Measurements from ENCODE around the gene KIAA1328. TPM values are rescaled to one million over a fixed set of nuclear protein-coding genes. Genes with fewer than 3 reads are reported as not detected.

The KIAA1328 gene
- total and polyA plus RNA-seq, 11 donors = 1.4 to 6.4 (median 4.0) TPM

DNA sequence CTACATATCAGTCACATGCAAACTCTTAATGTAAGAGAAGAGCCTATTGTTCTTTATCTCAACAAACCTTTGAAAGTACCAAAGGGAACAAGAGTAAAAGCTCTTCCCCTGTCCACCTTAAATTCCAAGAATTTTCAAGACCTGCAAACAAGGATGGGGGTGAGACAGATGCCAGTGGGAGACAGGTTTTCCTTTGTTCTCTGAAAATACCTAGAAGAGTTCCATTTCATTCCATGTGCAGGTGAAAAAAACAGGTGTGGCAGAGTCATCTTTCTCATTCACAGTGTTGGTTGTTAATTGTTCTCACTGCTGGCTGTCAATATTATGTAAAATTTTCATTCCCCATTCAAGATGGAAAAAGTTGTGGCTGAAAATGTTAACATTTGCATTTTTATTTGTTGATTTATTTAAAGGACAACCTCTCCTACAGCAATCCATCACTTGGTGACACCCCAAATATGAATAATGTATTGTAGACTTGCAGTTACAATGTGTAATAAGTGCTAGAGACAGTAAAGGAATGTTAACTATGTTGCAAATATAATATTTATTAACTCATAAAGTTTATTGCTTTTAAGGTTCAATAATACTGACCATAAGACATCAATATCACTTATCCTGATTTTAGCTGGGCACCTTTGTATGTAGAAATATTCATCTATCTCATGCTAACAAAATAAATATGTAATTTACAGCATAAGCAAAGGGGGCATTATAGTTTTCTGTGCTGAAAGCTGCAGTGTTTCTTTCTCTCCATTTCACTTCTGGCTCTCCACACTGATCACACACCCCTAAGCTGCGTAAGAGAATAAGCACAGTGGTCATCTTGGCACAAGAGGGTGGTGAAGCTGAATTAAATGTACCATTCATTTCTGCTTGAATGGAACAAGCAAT lies 347.0 kb downstream of the KIAA1328 start:
- H3K27me3 ChIP-seq = no peaks in the 10 kb centered on the region
- TF ChIP-seq POLR2A (IDR thresholded peaks at IDR 0.05) = no peak
- TF ChIP-seq, protein P1, sequence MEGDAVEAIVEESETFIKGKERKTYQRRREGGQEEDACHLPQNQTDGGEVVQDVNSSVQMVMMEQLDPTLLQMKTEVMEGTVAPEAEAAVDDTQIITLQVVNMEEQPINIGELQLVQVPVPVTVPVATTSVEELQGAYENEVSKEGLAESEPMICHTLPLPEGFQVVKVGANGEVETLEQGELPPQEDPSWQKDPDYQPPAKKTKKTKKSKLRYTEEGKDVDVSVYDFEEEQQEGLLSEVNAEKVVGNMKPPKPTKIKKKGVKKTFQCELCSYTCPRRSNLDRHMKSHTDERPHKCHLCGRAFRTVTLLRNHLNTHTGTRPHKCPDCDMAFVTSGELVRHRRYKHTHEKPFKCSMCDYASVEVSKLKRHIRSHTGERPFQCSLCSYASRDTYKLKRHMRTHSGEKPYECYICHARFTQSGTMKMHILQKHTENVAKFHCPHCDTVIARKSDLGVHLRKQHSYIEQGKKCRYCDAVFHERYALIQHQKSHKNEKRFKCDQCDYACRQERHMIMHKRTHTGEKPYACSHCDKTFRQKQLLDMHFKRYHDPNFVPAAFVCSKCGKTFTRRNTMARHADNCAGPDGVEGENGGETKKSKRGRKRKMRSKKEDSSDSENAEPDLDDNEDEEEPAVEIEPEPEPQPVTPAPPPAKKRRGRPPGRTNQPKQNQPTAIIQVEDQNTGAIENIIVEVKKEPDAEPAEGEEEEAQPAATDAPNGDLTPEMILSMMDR (IDR thresholded peaks at IDR 0.05) = no peak
- H3K4me3 ChIP-seq = no peak overlapping the region
- no peak for DNase-seq
- no peaks in the 10 kb centered on the region for H3K4me1 ChIP-seq
- H3K9me3 ChIP-seq = no peaks in the 10 kb centered on the region
- ATAC-seq = no peak
- WGBS, 4 donors = 96 to 100% (median 97%) methylated on average over 1 of the region's 1 CpG
- H3K27ac ChIP-seq = no peak overlapping the region
- intact Hi-C loops (cut with DNase I) = no loop called here
- H3K36me3 ChIP-seq = peaks cover 0 to 14% (median 0%) of the 10 kb centered on the region in 9 donors

DNA sequence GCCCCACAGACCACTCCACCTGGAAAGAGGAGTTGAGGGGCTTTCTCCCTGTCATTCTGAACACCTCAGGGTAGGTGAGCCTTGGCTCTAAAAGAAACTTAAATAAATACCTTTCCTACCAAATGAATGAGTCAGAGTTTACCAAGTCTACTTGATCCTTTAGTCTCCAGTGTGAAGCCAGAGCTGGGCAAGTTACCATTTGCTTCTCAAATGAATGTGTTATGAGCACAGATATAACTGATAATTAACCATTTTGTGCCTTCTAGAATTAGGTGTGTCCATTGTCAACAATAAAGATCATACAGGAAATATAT lies 347.7 kb downstream of the KIAA1328 start:
- Histone ChIP-seq H3K36me3 (peaks cover 0 to 14% (median 0%) of the 10 kb centered on the region in 9 donors), H3K27me3 (no peaks in the 10 kb centered on the region), H3K9me3 (no peaks in the 10 kb centered on the region), H3K4me3 (no peak overlapping the region), H3K4me1 (no peaks in the 10 kb centered on the region), H3K27ac (no peak overlapping the region)
- DNase-seq (no peak), ATAC-seq (no peak)
- intact Hi-C loops (cut with DNase I) = no loop called here
- TF ChIP-seq, protein P1 (IDR thresholded peaks at IDR 0.05) = no peak
- no peak for TF ChIP-seq POLR2A (IDR thresholded peaks at IDR 0.05)

DNA sequence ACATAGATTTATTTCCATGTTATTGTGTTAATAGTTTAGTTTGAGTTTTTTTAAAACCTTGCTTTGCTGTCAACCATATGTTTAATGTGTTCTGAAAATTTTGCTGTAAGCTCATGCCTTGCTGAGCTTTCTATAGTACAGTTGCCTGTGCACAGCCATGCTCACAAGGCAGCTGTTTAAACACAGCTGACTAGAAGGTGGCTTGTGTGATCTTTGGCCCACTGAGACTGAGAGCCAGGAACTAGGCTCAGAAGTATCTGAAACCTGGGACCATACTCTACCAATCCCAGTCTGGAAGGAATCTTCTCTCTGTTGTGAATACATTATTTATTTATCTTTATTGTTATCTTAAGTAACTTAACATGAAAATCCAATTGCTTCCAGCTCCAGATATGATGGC lies 350.5 kb downstream of the KIAA1328 start:
- Histone ChIP-seq H3K36me3 (no peaks in the 10 kb centered on the region), H3K9me3 (no peaks in the 10 kb centered on the region), H3K27ac (no peak overlapping the region), H3K4me1 (peaks cover 0 to 8% (median 0%) of the 10 kb centered on the region in 12 donors), H3K4me3 (no peak overlapping the region), H3K27me3 (no peaks in the 10 kb centered on the region)
- TF ChIP-seq, protein P1 (IDR thresholded peaks at IDR 0.05) = no peak
- TF ChIP-seq POLR2A (IDR thresholded peaks at IDR 0.05) = no peak
- ATAC-seq (no peak), DNase-seq (no peak)
- intact Hi-C loops (cut with DNase I) = no loop called here

DNA sequence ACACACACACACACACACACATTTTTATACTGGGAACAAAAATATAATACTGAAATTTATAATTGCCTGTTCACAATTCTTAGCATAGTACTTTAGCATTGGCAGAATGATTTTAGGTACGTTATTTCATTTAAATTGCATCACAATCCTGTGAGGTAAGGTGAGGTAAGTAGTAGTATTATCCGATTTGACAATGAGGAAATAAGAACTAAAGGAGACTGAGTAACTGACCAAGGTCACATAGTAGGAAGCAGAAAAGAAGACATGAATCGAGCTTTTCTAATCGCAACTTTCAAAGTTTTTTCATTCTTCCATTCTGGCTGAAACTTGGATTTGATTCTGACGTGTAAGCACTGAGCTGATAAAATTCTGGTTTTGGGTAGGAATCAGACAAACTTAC lies 351.2 kb downstream of the KIAA1328 start:
- Histone ChIP-seq H3K4me3 (no peak overlapping the region), H3K36me3 (no peaks in the 10 kb centered on the region), H3K4me1 (peaks cover 0 to 8% (median 0%) of the 10 kb centered on the region in 12 donors), H3K27ac (no peak overlapping the region), H3K27me3 (no peaks in the 10 kb centered on the region), H3K9me3 (no peaks in the 10 kb centered on the region)
- 91 to 93% (median 92%) methylated on average over 5 of the region's 5 CpGs for WGBS, 4 donors
- no peak for DNase-seq
- TF ChIP-seq, protein P1 (IDR thresholded peaks at IDR 0.05) = no peak
- TF ChIP-seq POLR2A (IDR thresholded peaks at IDR 0.05) = no peak
- ATAC-seq = no peak
- intact Hi-C loops (cut with DNase I) = loop anchor here in 1 of 10 donors (10.0 kb wide), 1 partner anchor 65 kb away; no protein-coding TSS in a partner anchor

Measured in heart left ventricle (tissue), 16 donors.